KOPT-K1 (cell line): ENCODE results near the gene TTC32.
A peak's percentile ranks its signal among the peaks of the same experiment; 100 is the strongest.
"Not testable (repeated sequence)": the region's sequence is repeated elsewhere in the genome, so short reads cannot be mapped to it uniquely, and the experiment has no call there.

Experiments
- H3K27ac ChIP-seq: fragments of 200-600 bp; sonication (generic); 2 replicates; pipeline ENCODE4 v1.5.1; 2016; ENCODE audit warnings: antibody characterized with exemption, mild to moderate bottlenecking, low read depth, low read length; ENCODE audit not compliant: poor library complexity, severe bottlenecking
- H3K36me3 ChIP-seq: fragments of 200-600 bp; sonication (generic); 2 replicates; pipeline ENCODE4 v1.5.1; 2017; ENCODE audit warnings: antibody characterized with exemption, mild to moderate bottlenecking, low read length, moderate library complexity; ENCODE audit not compliant: insufficient read depth
- H3K9me3 ChIP-seq: fragments of 200-600 bp; sonication (generic); 2 replicates; pipeline ENCODE4 v1.5.1; 2017; ENCODE audit warnings: antibody characterized with exemption, low read length, mild to moderate bottlenecking; ENCODE audit not compliant: insufficient read depth, poor library complexity, severe bottlenecking

TTC32 gene

DNA sequence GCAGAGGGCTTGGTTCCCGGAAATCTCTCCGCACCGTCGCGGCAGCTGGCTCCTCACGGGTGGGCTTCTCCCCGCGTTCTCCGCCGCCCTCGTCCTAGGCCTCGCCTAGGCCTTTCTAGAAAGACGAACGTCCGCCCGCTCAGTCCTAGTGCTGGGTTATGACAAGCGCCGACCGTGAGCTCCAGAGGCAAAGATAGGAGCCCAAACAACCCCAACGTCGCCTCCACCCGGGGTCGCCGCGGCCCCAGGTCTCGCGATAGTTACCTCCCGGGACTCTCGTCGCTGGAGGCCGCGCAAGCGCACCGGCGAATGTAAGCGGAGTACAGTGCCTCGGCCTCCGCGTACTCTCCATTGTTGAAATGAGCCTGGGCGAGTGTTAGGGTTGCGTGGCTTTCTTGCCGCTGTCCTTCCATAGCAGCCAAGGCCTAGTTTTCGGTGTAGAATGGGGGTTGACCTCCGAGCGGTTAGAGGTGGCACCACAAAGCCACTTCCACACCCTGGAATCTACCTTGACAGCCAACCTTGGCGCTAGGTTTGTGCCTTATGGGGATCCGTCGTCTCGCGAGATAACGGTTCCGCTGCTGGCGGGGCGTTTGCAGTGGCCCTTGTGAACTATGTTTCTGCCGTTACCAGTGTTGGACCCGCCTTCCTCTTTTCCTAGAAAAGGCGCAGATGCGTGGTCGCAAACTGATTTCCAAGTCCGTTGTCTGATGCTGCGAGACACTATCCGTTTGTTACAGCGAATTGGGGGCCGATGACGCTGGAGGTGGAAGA is at the start of gene TTC32:
Gene TTC32, minus strand, starts transcription at position 542 of the 774 bp plus-strand sequence. Its CDS starts 129 bp downstream, at position 413.
- peaks cover 7% of the 10 kb centered on the region; the same call in 1 of the 2 replicates for H3K36me3 ChIP-seq
- H3K9me3 ChIP-seq: no peaks in the 10 kb centered on the region
- peak within 1 kb of the TSS; percentile 97 for H3K27ac ChIP-seq

DNA sequence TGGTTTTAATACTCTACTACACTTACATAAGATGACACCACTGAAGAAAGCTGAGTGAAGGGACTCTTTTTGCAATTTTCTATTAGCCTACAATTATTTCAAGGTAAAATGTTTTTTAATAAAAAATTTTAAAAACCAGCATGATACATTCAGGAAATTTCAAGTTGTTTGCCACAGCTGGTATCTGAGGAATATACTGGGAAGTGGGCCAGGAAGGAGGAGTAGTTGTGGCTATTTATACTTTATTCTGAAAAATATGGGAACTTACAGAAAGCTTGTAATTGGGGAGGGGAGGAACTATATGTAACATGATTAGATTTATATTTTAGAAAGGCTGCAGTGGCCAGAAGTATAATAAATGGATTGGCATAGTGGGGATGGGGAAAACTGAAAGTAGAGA is 47.3 kb upstream of the TTC32 start:
- no peaks in the 10 kb centered on the region for H3K9me3 ChIP-seq
- H3K36me3 ChIP-seq: no peaks in the 10 kb centered on the region

DNA sequence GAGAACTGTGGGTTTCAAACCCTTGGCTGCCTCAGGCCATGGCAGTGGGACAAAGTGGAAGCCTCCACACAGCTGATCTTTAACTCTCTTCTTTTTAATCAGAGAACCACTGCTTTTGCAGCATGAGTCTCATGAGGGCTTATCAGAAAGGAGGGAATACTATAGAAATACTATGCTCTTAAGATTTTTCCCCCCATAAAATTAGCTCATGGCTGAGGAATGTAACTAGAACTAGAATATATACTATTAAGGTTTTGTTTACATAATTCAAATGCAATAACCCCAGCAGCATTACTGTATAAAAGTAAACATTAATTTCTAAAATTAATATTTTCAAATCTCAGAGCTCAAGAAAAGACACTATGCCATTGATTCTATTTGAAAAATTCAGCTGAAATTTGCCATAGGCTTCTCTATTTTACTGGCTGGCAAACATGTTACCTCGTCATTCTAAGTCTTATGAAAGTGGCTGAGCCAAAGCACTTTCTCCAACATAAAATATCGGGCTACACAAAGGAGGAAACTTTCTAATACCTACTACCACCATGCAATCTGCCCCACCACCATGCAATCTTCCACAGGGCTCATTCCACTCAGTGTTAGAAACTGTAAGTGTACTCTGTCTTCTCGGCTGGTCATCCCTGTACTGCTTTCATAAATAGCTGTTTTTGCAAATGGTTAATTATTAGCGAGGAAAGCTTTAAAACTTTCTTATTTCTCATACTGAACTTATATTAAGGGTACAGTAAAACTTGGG is 45.6 kb upstream of the TTC32 start:
- Histone ChIP-seq H3K9me3 (no peaks in the 10 kb centered on the region), H3K36me3 (no peaks in the 10 kb centered on the region), H3K27ac (no peak overlapping the region)

More for the DNA sequence above, 47.3 kb upstream of the TTC32 start:
- no peak overlapping the region for H3K27ac ChIP-seq

DNA sequence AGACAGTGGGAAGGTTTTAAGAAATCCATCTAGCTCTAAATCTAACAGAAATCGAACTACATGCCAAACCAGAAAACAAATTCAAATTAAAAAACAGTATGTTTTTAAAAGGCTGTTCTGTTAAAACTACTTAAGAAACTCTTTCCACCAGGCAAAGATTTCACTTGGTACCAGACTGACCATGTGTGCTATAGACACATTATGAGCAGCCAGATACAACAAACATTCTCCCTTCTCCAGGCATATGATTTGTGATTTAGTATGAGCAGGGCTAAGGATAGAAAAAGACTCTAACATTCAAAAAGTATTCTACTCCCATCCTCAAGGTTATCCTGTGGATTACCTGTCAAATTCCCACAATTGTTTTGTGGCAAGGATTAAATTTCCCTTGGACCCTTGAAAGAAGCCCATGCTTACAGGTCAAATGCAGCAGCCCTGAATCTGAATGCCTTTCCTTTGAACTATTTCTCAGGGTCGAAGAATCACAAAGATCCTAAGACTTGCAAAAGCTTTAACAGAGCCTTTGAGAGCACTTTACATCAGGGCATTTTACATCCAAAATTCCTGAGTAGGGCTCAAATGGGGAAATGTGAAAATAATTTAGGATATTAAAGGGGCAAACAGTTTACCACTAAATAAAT is 42.5 kb upstream of the TTC32 start:
- Histone ChIP-seq H3K36me3 (no peaks in the 10 kb centered on the region), H3K27ac (no peak overlapping the region)

DNA sequence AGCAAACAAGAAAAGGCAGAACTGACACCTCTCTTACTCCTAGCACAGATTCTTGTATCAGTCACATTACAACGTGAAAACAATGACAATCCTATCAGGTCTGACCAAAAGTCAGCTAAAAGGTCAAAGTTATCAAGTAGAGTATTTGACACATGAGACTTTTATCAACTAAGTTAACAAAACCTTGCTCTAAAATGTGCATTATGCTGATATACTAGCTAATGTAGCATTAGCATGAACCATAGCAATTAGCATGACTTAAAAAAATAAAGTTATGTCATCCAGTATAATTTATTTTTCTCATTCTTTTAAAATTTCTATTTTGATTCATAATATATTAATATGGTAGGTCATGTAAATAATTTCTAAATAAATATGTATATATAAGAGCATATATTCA is 41.4 kb upstream of the TTC32 start:
- Histone ChIP-seq H3K9me3 (no peaks in the 10 kb centered on the region), H3K36me3 (no peaks in the 10 kb centered on the region), H3K27ac (no peak overlapping the region)

More for the DNA sequence above, 42.5 kb upstream of the TTC32 start:
- H3K9me3 ChIP-seq: no peaks in the 10 kb centered on the region

DNA sequence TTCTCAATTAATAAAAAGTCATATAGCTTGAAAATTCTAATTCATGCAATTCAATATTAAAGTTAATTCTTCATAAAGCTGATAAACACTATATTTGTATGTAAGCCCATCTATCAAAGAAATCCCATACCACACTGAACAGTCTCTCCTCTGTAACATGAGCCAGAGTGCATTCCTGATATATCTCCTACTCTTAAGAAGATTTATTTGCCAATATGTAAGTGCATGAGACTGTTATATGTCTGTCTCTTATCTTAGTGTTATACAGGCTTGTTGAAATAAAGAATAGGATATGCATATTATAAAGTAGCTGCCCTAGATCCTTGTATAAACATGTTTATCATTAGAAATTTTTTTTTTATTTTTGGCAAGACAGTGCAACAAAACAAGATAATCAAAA is 40.4 kb upstream of the TTC32 start:
- Histone ChIP-seq H3K36me3 (no peaks in the 10 kb centered on the region), H3K9me3 (no peaks in the 10 kb centered on the region), H3K27ac (no peak overlapping the region)

DNA sequence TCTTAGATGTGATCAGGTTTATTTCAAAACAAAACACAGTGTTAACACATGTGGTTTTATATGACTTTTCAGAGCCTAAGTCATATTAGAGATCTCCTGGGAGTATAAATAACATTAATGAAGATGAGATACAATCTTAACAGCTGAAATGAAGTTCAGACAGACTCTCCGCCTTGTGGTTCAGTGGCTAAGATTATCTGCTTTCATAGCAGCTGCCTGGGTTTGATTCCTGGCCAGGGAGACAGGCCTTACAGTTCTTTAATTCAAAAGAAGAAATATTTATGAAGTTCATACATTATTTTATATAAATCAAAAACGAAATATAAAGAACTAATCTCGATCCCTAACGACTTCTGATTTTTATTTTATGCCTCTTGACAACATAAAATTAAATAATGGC is 35.2 kb upstream of the TTC32 start:
- Histone ChIP-seq H3K27ac (no peak overlapping the region), H3K36me3 (no peaks in the 10 kb centered on the region; the same call in 1 of the 2 replicates), H3K9me3 (no peaks in the 10 kb centered on the region)

DNA sequence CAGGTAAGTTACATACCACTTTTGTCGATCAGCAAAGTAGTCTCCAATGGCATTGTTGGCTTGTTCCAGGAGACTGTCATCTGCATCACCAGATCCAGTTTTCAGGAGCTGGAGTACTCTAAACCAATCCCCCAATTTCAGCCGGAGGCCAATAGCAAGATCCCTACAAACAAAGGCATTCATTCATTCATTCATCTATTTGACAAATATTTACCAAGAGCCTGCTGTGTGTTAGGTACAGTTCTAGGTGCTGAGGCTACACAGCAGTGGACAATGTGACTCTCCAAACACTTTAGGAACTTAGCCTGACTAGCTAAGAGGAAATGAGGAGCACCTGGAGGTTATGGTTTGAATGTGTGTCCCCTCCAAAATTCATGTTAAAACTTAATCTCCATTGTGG is 34.4 kb upstream of the TTC32 start:
- Histone ChIP-seq H3K9me3 (no peaks in the 10 kb centered on the region), H3K27ac (no peak overlapping the region), H3K36me3 (no peaks in the 10 kb centered on the region; the same call in 1 of the 2 replicates)

DNA sequence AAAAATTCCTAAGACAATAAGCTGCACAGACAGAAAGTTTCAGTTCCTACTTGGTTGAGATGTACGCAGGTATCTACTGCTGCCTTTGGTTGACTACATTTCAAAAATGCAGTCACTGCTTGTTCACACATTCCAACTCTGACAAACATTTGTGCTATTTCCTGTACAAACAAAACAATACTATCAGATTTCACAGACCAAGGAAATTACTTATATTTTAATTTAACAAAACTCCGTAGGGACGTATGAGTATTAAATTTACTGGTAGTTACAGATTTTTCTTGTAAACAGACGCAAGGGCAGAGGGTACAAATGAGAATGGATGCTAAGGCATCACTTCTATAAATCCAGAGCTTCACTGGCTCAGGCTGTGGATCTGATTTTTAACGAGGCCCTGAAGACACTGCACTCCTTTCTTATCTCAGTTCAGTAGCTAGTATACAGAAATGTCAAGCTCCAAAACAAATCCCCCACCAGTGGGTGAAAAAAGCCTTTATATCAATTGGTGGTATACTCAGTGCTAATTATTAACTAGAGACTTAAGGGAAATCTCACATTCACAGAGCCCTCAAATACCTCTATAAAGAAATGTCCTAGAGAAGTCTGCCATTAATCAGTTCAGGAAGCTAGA is 31.7 kb upstream of the TTC32 start:
- H3K36me3 ChIP-seq: no peaks in the 10 kb centered on the region; the same call in 1 of the 2 replicates
- no peak overlapping the region for H3K27ac ChIP-seq

DNA sequence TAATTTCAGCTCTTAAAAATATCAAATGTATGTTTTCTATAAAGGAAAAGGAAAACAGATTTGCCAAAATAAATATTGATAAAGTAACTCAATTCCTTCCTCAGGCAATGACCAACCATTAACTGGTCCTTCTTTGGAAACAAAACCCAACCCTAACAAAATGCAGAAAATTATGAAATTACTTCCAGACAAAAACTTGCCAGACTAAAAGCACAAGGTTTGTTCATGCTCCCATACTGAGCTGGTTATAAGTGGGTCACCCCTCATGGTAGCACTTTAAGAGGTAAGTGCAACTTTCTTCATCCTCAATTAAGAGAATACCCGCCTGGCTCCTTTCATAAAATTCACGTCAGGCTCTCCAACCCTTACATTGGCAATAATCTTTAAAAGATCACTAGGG is 31.1 kb upstream of the TTC32 start:
- Histone ChIP-seq H3K27ac (no peak overlapping the region), H3K36me3 (no peaks in the 10 kb centered on the region; the same call in 1 of the 2 replicates), H3K9me3 (peaks cover 11% of the 10 kb centered on the region)

More for the DNA sequence above, 31.7 kb upstream of the TTC32 start:
- peaks cover 6% of the 10 kb centered on the region for H3K9me3 ChIP-seq

DNA sequence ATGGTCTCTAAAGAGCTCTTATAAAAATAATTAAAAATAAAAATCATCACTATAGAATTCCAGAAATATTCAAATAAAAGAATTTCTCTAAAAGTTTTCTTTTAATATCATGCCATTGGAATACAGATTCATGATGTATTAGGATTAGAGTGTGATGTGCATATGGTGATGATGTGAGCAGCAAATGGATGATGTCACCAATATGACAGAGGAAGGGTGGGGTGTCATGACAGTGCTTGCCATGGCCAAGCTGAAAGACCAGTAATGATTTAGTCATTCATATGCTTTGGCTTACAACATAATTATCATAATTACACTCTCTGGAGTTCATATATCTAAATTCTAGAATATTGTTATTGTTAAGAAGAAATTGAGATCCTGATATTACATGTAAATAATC is 27.4 kb upstream of the TTC32 start:
- peaks cover 23% of the 10 kb centered on the region for H3K9me3 ChIP-seq
- no peak overlapping the region for H3K27ac ChIP-seq
- H3K36me3 ChIP-seq: no peaks in the 10 kb centered on the region; the same call in 1 of the 2 replicates

DNA sequence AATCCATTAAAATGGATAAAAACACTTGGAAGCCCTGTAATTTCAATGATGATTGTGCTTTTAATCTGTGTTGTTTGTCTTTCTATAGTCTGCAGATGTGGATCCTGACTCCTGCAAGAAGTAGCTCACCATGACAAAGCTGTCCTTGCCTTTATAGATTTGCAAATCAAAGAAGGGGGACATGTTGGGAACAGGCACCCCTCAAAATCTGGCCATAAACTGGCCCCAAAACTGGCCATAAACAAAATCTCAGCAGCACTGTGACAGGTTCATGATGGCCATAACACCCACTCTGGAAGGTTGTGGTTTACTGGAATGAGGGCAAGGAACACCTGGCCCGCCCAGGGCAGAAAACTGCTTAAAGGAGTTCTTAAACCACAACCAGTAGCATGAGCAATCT is 26.0 kb upstream of the TTC32 start:
- not testable (repeated sequence) for H3K27ac ChIP-seq, H3K36me3 ChIP-seq
- H3K9me3 ChIP-seq: peaks cover 23% of the 10 kb centered on the region

DNA sequence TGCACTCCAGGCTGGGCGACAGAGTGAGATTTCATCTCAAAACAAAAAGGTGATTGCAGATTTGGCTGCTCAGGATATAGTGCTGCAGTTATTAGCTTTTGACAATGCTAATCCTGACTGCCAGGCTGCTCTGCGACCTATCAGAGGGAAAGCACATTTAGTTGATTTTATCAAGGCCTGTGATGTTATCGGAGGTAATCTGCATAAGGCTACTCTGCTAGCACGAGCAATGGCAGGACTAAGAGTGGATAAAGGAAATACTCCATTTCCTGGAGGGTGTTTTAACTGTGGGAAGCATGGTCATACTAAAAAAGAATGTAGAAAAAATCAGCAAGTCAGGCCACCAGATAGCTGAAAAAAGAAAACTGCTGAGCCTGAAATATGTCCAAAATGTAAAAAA is 22.7 kb upstream of the TTC32 start:
- not testable (repeated sequence) for H3K27ac ChIP-seq, H3K36me3 ChIP-seq
- H3K9me3 ChIP-seq: peaks cover 23% of the 10 kb centered on the region

DNA sequence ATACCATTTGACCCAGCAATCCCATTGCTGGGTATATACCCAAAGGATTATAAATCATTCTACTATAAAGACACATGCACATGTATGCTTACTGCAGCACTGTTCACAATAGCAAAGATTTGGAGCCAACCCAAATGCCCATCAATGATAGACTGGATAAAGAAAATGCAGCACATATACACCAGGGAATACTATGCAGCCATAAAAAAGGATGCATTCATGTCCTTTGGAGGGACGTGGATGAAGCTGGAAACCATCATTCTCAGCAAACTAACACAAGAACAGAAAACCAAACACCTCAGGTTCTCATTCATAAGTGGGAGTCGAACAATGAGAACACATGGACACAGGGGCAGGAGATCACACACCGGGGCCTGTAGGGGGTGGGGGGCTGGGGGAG is 20.4 kb upstream of the TTC32 start:
- not testable (repeated sequence) for H3K9me3 ChIP-seq, H3K36me3 ChIP-seq, H3K27ac ChIP-seq
